Keratinocyte (primary cell): ENCODE results near the gene CNOT8. TPM values are rescaled to one million over a fixed set of nuclear protein-coding genes. Genes with fewer than 3 reads are reported as not detected.

Source experiments
- DNase-seq: peaks from one replicate; pipeline ENCODE4 v3.0.0-alpha.2; 2011; ENCODE audit warnings: low read depth, missing footprints, low spot score
- FAIRE-seq: peaks from 2 replicates; lab custom pipeline; 2011; peaks lifted over from hg19 to GRCh38; lab: Jason Lieb, UNC
- H2AFZ ChIP-seq: 2 replicates; pipeline ENCODE4 v1.6.0; 2012; ENCODE audit warnings: low read length, control low read depth, inconsistent platforms; ENCODE audit not compliant: control insufficient read depth
- H3K27ac ChIP-seq: 2 replicates; pipeline ENCODE4 v1.5.1; 2011; ENCODE audit warnings: low read length; ENCODE audit not compliant: control insufficient read depth, insufficient read depth
- H3K27me3 ChIP-seq: 3 replicates; pipeline ENCODE4 v1.6.0; 2011; ENCODE audit warnings: low read length; ENCODE audit not compliant: control insufficient read depth, insufficient read depth; ENCODE audit errors: extremely low read depth
- H3K36me3 ChIP-seq, 2 experiments: 2 replicates in 1 of 2; 3 replicates in 1 of 2; pipeline ENCODE4 v1.5.1; 2011; ENCODE audit warnings: low read length in 2 of 2, mild to moderate bottlenecking in 1 of 2; ENCODE audit not compliant: control insufficient read depth in 2 of 2, insufficient read depth in 2 of 2; ENCODE audit errors: extremely low read depth in 1 of 2
- H3K4me1 ChIP-seq: 3 replicates; pipeline ENCODE4 v1.5.1; 2011; ENCODE audit warnings: low read length; ENCODE audit not compliant: control insufficient read depth, insufficient read depth; ENCODE audit errors: extremely low read depth
- H3K4me2 ChIP-seq: 3 replicates; pipeline ENCODE4 v1.6.0; 2011; ENCODE audit warnings: low read depth, low read length; ENCODE audit not compliant: control insufficient read depth, insufficient read depth; ENCODE audit errors: extremely low read depth
- H3K4me3 ChIP-seq, 3 experiments: fragments of 200-600 bp in 1 of 3; sonication (generic) in 1 of 3; 2 replicates in 2 of 3; 3 replicates in 1 of 3; pipeline ENCODE4 v1.5.1; 2011 to 2016; ENCODE audit warnings: low read length in 3 of 3, mild to moderate bottlenecking in 3 of 3, control low read depth in 2 of 3, inconsistent platforms in 1 of 3, low read depth in 1 of 3, mixed read lengths in 1 of 3, mixed run types in 1 of 3, moderate library complexity in 1 of 3; ENCODE audit not compliant: control insufficient read depth in 2 of 3, insufficient read depth in 2 of 3; ENCODE audit errors: extremely low read depth in 1 of 3
- H3K79me2 ChIP-seq: 2 replicates; pipeline ENCODE4 v1.6.0; 2012; ENCODE audit warnings: low read length; ENCODE audit not compliant: control insufficient read depth, insufficient read depth
- H3K9ac ChIP-seq: 3 replicates; pipeline ENCODE4 v1.6.0; 2011; ENCODE audit warnings: low read length; ENCODE audit not compliant: control insufficient read depth, insufficient read depth; ENCODE audit errors: extremely low read depth
- H3K9me1 ChIP-seq: 3 replicates; pipeline ENCODE4 v1.6.0; 2011; ENCODE audit warnings: low read length; ENCODE audit not compliant: control insufficient read depth, insufficient read depth; ENCODE audit errors: extremely low read depth
- H3K9me3 ChIP-seq: 2 replicates; pipeline ENCODE4 v1.5.1; 2012; ENCODE audit warnings: low read depth, low read length; ENCODE audit not compliant: control insufficient read depth
- H4K20me1 ChIP-seq: 3 replicates; pipeline ENCODE4 v1.6.0; 2011; ENCODE audit warnings: low read length; ENCODE audit not compliant: control insufficient read depth, insufficient read depth; ENCODE audit errors: extremely low read depth
- EZH2 ChIP-seq: IDR thresholded peaks from one replicate; pipeline ENCODE4 v1.6.1; 2012; ENCODE audit warnings: inconsistent platforms, mild to moderate bottlenecking, low read length, moderate library complexity
- dilution Hi-C: fragments of 300-500 bp; cut with MboI; formaldehyde crosslinking; loops from one replicate; pipeline ENCODE4 v1.7.0; 2020; ENCODE audit warnings: low sequenced_read_pairs; ENCODE audit not compliant: extremely low pct_ligation_motif_present
- polyA plus RNA-seq, 5 experiments: library from polyadenylated mRNA; depleted of rRNA in 3 of 5; stranded (reverse) in 3 of 5; stranded (forward) in 1 of 5; unstranded in 1 of 5; fragments of >200 nt; gene quantifications; 1 replicate in 1 of 5; 2 replicates in 3 of 5; 3 replicates in 1 of 5; pipeline versions ENCODE4 v1.2.1 to v1.2.3, GENCODE V29; 2011 to 2012; ENCODE audit warnings: missing spikeins in 2 of 5, low read depth in 1 of 5, low replicate concordance in 1 of 5
- TF ChIP-seq, protein P1 (sequence below), 3 experiments: IDR thresholded peaks in 1 of 3; conservative IDR thresholded peaks in 1 of 3; optimal IDR thresholded peaks in 1 of 3; 2 replicates in 2 of 3; 3 replicates in 1 of 3; pipeline versions ENCODE3 to v1.5.1; 2011; ENCODE audit warnings: low read length in 3 of 3, mild to moderate bottlenecking in 3 of 3, moderate library complexity in 2 of 3, control low read depth in 1 of 3, inconsistent platforms in 1 of 3; ENCODE audit not compliant: insufficient read depth in 2 of 3; ENCODE audit errors: extremely low read depth in 1 of 3

The CNOT8 gene
- polyA plus RNA-seq, 1 donor (not counting 4 experiments of a cell fraction or from before 2014, with no cell fraction given), result 44.5 TPM

DNA sequence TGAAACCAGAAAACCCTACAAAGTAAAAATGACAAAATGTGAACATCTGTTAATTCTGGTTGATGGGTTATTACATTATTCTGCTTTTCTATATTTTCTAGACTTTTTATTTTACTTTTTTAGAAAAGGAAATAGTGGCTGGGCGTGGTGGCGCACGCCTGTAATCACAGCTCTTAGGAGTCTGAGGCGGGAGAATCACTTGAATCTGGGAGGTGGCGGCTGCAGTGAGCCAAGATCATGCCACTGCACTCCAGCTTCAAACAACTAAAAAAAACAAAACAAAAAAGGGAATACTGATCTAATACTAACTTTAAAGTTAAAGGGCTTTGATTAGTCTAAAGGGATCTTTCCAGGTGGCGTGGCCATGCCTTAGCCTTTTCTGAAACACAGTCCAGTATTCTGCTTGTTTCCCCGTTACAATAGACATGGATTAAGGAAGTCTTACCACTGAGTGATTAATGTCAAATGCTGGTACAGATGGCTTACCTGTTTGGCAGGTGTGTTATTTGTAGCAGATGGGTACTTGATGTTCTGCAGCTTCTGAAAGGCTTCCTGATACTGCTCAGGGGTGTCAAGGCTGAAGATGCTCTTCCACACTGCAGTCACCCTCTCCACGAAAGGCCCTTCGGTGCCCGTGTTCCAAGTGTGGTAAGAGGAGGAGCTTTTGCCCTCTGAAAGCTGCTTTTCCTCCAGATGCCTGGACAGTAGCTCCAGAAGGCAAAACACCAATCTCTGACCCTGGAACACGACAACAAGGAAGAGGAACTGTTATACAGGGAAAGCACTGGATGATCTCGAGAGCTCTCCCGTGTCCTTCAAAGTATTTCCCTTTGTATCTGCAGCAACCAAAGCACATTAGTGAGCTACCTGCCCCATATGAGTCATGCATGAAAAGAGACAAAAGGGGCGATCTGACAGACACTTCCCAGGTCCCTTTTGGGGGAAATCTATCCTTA lies 37.5 kb downstream of the CNOT8 start:
- Histone ChIP-seq H3K4me3 (no peak overlapping the region), H4K20me1 (no peaks in the 10 kb centered on the region), H3K9me3 (no peaks in the 10 kb centered on the region), H3K4me2 (no peak overlapping the region), H3K4me1 (no peaks in the 10 kb centered on the region), H3K9me1 (no peaks in the 10 kb centered on the region), H3K79me2 (no peaks in the 10 kb centered on the region), H3K36me3 (peaks cover 32 to 35% of the 10 kb centered on the region in 2 experiments), H2AFZ (no peak overlapping the region), H3K27ac (no peak overlapping the region), H3K27me3 (no peaks in the 10 kb centered on the region), H3K9ac (no peak overlapping the region)
- no peak for DNase-seq
- dilution Hi-C loops, result no loop called here
- FAIRE-seq, result no peak
- TF ChIP-seq EZH2, result no peak
- TF ChIP-seq, protein P1, sequence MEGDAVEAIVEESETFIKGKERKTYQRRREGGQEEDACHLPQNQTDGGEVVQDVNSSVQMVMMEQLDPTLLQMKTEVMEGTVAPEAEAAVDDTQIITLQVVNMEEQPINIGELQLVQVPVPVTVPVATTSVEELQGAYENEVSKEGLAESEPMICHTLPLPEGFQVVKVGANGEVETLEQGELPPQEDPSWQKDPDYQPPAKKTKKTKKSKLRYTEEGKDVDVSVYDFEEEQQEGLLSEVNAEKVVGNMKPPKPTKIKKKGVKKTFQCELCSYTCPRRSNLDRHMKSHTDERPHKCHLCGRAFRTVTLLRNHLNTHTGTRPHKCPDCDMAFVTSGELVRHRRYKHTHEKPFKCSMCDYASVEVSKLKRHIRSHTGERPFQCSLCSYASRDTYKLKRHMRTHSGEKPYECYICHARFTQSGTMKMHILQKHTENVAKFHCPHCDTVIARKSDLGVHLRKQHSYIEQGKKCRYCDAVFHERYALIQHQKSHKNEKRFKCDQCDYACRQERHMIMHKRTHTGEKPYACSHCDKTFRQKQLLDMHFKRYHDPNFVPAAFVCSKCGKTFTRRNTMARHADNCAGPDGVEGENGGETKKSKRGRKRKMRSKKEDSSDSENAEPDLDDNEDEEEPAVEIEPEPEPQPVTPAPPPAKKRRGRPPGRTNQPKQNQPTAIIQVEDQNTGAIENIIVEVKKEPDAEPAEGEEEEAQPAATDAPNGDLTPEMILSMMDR (optimal IDR thresholded peaks at IDR 0.05 in 1 of 3, IDR thresholded peaks at IDR 0.05 in 1 of 3, conservative IDR thresholded peaks at IDR 0.05 in 1 of 3; ENCODE audit: extremely low read depth in 1 of 3, insufficient read depth in 2 of 3, low read length in 3 of 3), result no peak

DNA sequence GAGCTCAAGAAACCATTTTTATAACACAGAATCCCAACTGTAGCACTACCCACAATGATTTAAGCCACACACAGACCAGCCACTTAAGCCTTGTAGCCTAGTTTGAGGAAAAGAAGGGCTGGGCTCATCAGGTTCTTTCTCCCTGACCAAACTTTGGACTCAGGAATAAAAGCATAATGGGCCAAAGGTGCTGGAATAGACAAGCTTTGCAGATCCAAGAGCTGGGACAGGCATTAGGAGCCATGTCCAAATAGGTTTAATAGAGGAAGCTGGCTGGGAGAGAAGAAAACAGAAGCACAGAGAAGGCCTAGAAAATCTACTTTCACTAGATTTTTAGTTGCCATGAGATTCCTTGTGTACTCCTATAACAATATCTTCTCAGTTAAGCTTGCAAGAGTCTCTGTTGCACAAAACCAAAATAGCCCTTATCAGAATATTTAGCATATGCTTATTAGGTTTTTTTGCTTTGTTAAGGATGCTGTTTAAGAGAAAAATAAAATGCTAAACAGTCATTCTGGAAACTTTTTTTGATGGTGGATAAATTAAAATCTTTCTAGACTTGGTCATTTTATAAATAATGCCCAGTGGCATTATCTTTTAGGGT lies 38.2 kb downstream of the CNOT8 start:
- Histone ChIP-seq H2AFZ (no peak overlapping the region), H4K20me1 (no peaks in the 10 kb centered on the region), H3K27me3 (no peaks in the 10 kb centered on the region), H3K9me3 (no peaks in the 10 kb centered on the region), H3K4me1 (no peaks in the 10 kb centered on the region), H3K4me3 (no peak overlapping the region), H3K4me2 (no peak overlapping the region), H3K79me2 (no peaks in the 10 kb centered on the region), H3K36me3 (peaks cover 27 to 33% of the 10 kb centered on the region in 2 experiments), H3K9ac (no peak overlapping the region), H3K27ac (no peak overlapping the region), H3K9me1 (no peaks in the 10 kb centered on the region)
- dilution Hi-C loops, result no loop called here
- FAIRE-seq, result no peak
- TF ChIP-seq, protein P1 (optimal IDR thresholded peaks at IDR 0.05 in 1 of 3, IDR thresholded peaks at IDR 0.05 in 1 of 3, conservative IDR thresholded peaks at IDR 0.05 in 1 of 3; ENCODE audit: extremely low read depth in 1 of 3, insufficient read depth in 2 of 3, low read length in 3 of 3), result no peak
- no peak for TF ChIP-seq EZH2
- DNase-seq, result no peak
